ENCODE data around the gene NPAS4. TPM values are rescaled to one million over a fixed set of nuclear protein-coding genes. Genes with fewer than 3 reads are reported as not detected.
"Not testable (repeated sequence)": the region's sequence is repeated elsewhere in the genome, so short reads cannot be mapped to it uniquely, and the experiment has no call there.

Gene NPAS4
- 1 to 10 TPM; 2.6 to 6.5 TPM for total RNA-seq
- long read RNA-seq, donor 1, partial matches to known transcripts, result 1 of 1 reads
- long read RNA-seq, donor 1, other reads (novel, unspliced or antisense), result 0 of 1 reads
- long read RNA-seq, donor 2, partial matches to known transcripts, result 1 of 1 reads
- long read RNA-seq, donor 2, other reads (novel, unspliced or antisense), result 0 of 1 reads

DNA sequence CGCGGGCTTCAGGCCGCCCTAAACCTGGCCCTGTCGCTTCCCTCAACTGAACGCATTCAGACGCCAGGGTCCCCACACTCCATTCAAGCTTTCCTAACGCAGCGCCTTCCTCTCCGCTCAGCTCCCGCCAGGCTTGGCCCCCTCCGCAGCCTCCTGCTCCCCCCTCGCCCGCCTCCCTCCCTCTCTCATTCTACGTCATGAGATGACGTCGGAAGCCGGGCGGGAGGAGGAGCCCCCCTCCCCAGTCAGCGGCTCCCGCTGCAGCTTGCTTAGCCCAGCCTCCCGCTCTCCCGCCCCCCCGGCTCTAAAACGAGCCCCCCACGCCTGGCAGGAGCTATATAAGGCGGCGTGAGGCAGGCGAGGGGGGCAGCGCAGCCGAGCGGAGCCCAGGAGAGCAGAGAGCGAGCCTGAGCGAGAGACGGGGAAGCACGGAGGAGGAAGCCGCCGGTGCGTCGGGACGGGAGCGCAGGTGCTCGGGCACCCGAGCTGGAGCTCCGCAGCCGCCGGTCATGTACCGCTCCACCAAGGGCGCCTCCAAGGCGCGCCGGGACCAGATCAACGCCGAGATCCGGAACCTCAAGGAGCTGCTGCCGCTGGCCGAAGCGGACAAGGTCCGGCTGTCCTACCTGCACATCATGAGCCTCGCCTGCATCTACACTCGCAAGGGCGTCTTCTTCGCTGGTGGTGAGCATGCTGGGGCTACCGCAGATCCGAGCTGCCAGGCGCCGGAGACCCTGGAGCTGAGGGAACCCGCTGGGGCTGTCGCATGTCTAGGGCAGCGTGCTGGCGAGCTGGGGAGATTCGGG lies at the start of gene NPAS4:
Gene NPAS4 (plus strand): TSS at position 365 of the 806 bp plus-strand sequence. CDS start 145 bp downstream, at position 510.
- intact Hi-C loops (cut with DNase I), result no loop called here
- DNase-seq (ENCODE audit: low spot score), result no peak

DNA sequence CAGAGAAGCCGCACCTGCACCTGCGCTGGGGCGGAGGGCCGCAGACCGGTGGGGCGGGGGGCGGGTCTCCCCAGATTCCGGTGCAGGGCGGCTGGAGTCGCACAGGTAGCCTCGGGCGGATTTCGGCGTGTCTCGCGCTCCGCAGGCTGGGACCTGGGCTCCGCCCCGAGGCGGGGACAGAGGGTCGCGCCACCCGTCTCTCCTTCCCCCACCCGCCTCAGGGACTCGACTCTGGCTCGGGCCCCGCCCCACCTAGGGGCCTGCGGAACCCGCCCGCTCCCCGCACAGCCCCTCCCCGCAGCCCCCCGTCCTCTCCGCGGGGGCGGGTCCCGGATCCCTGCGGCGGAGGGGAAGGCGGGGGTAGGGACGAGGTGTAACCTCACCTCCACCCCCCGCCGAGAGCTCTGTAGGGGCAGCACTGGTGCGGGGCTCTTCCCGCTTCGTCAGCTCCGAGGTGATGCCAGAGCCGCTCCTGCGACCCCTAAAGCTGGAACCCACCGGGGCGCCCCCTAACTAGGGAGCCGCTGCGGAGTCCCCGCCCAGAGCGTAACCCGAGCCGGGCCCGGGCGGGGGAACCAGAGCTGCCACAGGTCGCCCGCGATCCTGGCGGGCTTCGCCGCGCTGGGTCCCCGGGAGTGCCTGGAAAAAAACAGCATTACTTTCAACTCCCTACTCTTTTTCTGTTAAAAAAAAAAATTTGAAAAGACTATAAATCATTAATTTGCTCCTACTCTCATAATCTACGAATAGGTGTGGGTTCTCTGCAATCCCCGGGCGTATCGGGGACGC lies 49.0 kb upstream of the NPAS4 start, which contains the start of gene SLC29A2:
Gene SLC29A2 (minus strand): TSS at position 134 of the 789 bp plus-strand sequence. CDS start 169 bp downstream, outside the sequence.
- DNase-seq (ENCODE audit: low spot score), result peak; percentile 79
- intact Hi-C loops (cut with DNase I), result no loop called here

- peak; percentile 14 for DNase-seq (ENCODE audit: low spot score)
- intact Hi-C loops (cut with DNase I), result no loop called here
Observed at GRCh38 chr11:66373265-66373664, 47.6 kb upstream of the NPAS4 start.

- DNase-seq (ENCODE audit: low spot score); intact Hi-C loops (cut with DNase I): not testable (repeated sequence)
Observed at GRCh38 chr11:66373690-66374287, 47.0 kb upstream of the NPAS4 start.

DNA sequence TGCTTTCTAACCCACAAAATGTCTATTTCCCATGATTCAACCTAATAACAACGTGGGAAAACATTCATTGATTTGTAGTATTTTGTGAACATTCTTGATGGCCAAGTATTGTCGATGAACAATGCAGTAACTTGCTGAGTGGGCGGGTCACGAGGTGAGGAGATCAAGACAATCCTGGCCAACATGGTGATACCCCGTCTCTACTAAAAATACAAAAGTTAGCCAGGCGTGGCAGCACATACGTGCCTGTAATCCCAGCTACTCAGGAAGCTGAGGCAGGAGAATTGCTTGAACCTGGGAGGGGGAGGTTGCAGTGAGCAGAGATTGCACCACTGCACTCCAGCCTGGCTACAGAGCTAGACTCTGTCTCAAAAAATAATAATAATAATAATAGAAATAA lies 40.6 kb upstream of the NPAS4 start:
- intact Hi-C loops (cut with DNase I); DNase-seq (ENCODE audit: low spot score): not testable (repeated sequence)

- intact Hi-C loops (cut with DNase I), result not testable (repeated sequence)
Observed at GRCh38 chr11:66384316-66384715, 36.5 kb upstream of the NPAS4 start.

GRCh38 chr11:66386171-66387069 lies 34.4 kb upstream of the NPAS4 start:
- intact Hi-C loops (cut with DNase I), result no loop called here
- peak; percentile 96 for DNase-seq (ENCODE audit: low spot score)

More at GRCh38 chr11:66384316-66384715, 36.5 kb upstream of the NPAS4 start:
- DNase-seq (ENCODE audit: low spot score), result not testable (repeated sequence)

DNA sequence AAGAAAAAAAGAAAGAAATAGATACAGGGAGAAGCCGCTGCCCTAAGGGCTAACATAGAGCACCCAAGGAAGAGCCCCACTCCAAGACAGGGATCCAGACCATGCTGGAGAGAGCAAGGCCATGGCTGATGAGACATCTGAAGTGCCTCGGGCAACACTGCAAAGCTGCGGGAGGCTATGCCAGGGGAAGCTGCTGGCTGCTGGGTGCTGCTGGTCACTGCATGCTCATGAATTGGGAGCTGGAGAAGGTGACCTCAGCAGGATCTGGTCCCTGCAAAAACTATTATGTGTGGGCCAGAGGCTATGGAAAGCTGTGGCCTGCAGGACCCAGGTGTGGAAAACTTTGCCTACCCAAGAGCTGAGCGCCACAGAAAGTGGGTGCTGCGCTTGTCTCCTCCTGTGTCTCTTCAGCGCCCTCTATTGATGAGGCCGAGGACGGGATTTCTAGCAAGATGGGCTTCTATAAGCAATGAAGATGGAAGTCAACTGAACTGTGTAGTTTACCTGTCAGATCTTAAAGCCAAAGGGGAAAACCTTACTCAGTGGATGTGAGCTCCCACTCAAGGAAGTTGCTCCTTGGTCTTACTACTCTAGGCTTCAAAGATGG lies 32.0 kb upstream of the NPAS4 start:
- DNase-seq (ENCODE audit: low spot score), result no peak
- intact Hi-C loops (cut with DNase I), result no loop called here

DNA sequence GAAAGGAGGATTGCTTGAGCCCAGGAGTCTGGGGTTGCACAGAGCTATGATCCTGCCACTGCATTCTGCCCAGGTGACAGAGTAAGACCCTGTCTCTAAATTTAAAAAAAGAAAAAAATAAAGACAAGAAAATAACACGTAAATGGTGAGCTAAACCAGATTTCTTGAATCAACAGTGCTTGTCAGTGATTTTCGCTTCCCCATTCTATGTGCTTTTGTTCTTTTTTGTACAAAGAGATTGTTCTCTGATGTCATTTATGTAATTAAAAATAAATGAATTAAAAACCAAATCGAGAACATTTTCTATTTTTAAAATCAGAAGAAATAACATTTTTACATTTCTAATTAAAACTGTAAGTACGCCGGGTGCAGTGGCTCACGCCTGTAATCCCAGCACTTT lies 29.5 kb upstream of the NPAS4 start:
- no peak for DNase-seq (ENCODE audit: low spot score)
- intact Hi-C loops (cut with DNase I), result no loop called here

DNA sequence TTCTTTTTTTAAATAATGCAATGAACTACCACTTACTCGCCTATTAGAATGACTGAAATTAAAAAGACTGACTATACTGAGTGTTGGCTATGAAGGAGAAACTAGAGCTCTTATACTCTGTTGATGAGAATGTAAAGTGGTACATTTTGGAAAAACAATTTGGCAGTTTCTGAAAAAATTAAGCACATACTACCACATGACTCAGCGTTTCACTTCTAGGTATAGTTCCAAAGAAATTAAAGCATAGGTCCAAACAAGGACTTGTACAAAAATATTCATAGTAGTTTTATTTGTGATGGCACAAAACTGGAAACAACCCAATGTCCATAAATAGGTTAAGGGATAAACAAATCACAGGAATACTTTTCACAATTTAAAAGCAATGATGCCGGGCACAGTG lies 26.9 kb upstream of the NPAS4 start:
- intact Hi-C loops (cut with DNase I), result no loop called here

GRCh38 chr11:66407651-66408050 lies 13.2 kb upstream of the NPAS4 start:
- intact Hi-C loops (cut with DNase I), result loop anchor here (1.0 to 2.0 kb wide), 2 partner anchors 21 to 23 kb away; no protein-coding TSS in a partner anchor
- DNase-seq (ENCODE audit: low spot score), result no peak

More for the DNA sequence above, 26.9 kb upstream of the NPAS4 start:
- DNase-seq (ENCODE audit: low spot score), result no peak

GRCh38 chr11:66408488-66409214 lies 12.2 kb upstream of the NPAS4 start:
- peak; percentile 97 for DNase-seq (ENCODE audit: low spot score)
- intact Hi-C loops (cut with DNase I), result loop anchor here in 1 of 2 donors (2.0 kb wide), 1 partner anchor 20 kb away; no protein-coding TSS in a partner anchor

DNA sequence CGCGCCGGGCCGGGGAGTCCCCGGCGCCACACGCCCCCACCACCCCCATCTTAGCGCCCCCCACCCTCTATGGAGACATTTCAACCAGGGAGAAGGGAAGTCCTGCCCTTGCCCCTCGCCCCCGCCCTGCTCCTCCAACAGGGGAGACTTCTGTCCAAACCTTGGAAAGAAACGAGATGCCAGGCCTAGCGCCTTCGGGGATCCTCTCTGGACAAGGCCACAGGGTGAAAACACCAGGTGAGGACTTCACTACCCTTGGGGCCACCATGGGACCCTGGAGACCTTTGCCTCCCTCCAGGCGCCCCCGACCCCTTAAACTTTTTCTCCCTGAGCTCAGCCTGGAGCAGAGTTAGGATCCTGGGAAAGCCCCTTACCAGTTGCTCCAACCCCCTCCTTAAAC lies 11.6 kb upstream of the NPAS4 start:
- intact Hi-C loops (cut with DNase I), result loop anchor here in 1 of 2 donors (2.0 kb wide), 1 partner anchor 20 kb away; no protein-coding TSS in a partner anchor
- DNase-seq (ENCODE audit: low spot score), result no peak

- intact Hi-C loops (cut with DNase I), result no loop called here
- DNase-seq (ENCODE audit: low spot score), result no peak
Observed at GRCh38 chr11:66410191-66410590, 10.6 kb upstream of the NPAS4 start.

GRCh38 chr11:66411323-66411722 lies 9.5 kb upstream of the NPAS4 start:
- intact Hi-C loops (cut with DNase I), result no loop called here
- DNase-seq (ENCODE audit: low spot score), result no peak

DNA sequence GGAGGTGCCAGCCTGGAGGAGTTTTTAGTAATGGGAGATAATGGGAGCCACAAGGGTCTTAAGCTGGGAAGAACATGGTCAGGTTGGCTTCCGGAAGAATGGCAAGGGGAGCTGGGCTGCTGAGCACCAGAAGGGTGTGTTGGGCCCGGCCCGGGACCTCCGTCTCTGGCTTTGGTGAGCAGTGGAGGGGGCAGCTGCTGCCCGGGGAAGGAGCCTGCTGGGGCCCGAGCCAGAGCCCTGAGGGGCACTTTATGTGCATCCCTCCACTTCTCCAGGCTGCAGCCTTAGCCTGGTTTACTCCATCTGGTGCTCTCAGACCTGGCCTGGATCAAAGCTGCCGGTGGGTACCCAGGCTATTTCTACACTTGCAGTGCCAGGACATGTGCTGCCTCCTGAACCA lies 8.7 kb upstream of the NPAS4 start:
- no peak for DNase-seq (ENCODE audit: low spot score)
- intact Hi-C loops (cut with DNase I), result no loop called here

DNA sequence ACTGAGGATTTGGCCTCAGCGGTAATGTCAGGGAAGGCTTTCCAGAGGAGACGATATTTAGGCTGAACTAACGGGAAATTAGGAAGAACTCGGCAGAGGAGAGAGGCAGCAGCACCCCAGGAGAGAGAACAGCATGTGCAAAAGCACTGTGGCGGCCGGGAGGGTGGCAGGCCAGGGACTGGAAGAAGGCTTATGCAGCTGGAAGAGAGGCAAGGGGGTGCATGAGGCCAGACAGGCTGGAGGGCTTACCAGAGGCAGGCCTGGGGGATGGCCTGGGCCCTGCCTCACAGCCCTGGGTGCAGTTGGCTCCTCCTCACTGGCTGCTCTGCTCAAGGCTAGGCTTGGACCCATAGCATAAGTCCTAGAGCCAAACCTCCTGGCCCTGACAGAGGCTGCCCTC lies 7.7 kb upstream of the NPAS4 start:
- intact Hi-C loops (cut with DNase I), result loop anchor here in 1 of 2 donors (1.0 kb wide), 1 partner anchor 49 kb away; no protein-coding TSS in a partner anchor
- DNase-seq (ENCODE audit: low spot score), result no peak
